Measurements from ENCODE around the gene AQP2.

DNA sequence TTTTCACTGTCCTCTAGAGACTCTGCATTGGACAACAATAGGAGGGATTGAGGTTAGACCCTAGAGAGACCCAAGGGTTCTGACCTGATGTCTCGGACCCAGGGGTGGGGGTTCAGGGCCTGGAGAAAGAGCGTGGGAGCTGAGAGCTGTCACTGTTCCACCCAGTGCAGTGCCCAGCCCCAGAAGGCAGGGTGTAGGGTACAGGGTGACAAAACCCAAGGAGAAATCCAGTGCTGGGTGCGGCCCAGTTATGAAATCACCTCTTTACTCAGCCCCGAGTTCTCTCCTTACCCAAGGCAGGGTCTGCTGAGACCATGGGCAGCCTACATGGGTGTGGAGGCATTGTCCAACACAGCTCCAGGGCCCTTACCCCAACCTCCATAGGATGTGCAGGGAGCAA lies 2.6 kb downstream of the AQP2 start:
- TF ChIP-seq, protein P1, sequence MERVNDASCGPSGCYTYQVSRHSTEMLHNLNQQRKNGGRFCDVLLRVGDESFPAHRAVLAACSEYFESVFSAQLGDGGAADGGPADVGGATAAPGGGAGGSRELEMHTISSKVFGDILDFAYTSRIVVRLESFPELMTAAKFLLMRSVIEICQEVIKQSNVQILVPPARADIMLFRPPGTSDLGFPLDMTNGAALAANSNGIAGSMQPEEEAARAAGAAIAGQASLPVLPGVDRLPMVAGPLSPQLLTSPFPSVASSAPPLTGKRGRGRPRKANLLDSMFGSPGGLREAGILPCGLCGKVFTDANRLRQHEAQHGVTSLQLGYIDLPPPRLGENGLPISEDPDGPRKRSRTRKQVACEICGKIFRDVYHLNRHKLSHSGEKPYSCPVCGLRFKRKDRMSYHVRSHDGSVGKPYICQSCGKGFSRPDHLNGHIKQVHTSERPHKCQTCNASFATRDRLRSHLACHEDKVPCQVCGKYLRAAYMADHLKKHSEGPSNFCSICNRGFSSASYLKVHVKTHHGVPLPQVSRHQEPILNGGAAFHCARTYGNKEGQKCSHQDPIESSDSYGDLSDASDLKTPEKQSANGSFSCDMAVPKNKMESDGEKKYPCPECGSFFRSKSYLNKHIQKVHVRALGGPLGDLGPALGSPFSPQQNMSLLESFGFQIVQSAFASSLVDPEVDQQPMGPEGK (CRISPR knock-in tag; IDR thresholded peaks at IDR 0.05; ENCODE audit: borderline replicate concordance): no peak
- TF ChIP-seq ISL1 (CRISPR knock-in tag; IDR thresholded peaks at IDR 0.05) (no peak), CSDC2 (CRISPR knock-in tag; IDR thresholded peaks at IDR 0.05) (no peak), ZFP3 (CRISPR knock-in tag; IDR thresholded peaks at IDR 0.05) (no peak), GLIS3 (CRISPR knock-in tag; IDR thresholded peaks at IDR 0.05) (no peak), RARB (CRISPR knock-in tag; IDR thresholded peaks at IDR 0.05) (no peak), ZNF70 (CRISPR knock-in tag; IDR thresholded peaks at IDR 0.05) (no peak), OSR1 (CRISPR knock-in tag; IDR thresholded peaks at IDR 0.05) (no peak)
- TF ChIP-seq, protein P2, sequence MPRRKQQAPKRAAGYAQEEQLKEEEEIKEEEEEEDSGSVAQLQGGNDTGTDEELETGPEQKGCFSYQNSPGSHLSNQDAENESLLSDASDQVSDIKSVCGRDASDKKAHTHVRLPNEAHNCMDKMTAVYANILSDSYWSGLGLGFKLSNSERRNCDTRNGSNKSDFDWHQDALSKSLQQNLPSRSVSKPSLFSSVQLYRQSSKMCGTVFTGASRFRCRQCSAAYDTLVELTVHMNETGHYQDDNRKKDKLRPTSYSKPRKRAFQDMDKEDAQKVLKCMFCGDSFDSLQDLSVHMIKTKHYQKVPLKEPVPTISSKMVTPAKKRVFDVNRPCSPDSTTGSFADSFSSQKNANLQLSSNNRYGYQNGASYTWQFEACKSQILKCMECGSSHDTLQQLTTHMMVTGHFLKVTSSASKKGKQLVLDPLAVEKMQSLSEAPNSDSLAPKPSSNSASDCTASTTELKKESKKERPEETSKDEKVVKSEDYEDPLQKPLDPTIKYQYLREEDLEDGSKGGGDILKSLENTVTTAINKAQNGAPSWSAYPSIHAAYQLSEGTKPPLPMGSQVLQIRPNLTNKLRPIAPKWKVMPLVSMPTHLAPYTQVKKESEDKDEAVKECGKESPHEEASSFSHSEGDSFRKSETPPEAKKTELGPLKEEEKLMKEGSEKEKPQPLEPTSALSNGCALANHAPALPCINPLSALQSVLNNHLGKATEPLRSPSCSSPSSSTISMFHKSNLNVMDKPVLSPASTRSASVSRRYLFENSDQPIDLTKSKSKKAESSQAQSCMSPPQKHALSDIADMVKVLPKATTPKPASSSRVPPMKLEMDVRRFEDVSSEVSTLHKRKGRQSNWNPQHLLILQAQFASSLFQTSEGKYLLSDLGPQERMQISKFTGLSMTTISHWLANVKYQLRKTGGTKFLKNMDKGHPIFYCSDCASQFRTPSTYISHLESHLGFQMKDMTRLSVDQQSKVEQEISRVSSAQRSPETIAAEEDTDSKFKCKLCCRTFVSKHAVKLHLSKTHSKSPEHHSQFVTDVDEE (CRISPR knock-in tag; IDR thresholded peaks at IDR 0.05): no peak
- TF ChIP-seq, protein P3, sequence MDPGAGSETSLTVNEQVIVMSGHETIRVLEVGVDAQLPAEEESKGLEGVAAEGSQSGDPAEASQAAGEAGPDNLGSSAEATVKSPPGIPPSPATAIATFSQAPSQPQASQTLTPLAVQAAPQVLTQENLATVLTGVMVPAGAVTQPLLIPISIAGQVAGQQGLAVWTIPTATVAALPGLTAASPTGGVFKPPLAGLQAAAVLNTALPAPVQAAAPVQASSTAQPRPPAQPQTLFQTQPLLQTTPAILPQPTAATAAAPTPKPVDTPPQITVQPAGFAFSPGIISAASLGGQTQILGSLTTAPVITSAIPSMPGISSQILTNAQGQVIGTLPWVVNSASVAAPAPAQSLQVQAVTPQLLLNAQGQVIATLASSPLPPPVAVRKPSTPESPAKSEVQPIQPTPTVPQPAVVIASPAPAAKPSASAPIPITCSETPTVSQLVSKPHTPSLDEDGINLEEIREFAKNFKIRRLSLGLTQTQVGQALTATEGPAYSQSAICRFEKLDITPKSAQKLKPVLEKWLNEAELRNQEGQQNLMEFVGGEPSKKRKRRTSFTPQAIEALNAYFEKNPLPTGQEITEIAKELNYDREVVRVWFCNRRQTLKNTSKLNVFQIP (CRISPR knock-in tag; IDR thresholded peaks at IDR 0.05; ENCODE audit: borderline replicate concordance, low read depth): no peak
- TF ChIP-seq, protein P4, sequence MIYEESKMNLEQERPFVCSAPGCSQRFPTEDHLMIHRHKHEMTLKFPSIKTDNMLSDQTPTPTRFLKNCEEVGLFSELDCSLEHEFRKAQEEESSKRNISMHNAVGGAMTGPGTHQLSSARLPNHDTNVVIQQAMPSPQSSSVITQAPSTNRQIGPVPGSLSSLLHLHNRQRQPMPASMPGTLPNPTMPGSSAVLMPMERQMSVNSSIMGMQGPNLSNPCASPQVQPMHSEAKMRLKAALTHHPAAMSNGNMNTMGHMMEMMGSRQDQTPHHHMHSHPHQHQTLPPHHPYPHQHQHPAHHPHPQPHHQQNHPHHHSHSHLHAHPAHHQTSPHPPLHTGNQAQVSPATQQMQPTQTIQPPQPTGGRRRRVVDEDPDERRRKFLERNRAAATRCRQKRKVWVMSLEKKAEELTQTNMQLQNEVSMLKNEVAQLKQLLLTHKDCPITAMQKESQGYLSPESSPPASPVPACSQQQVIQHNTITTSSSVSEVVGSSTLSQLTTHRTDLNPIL (CRISPR knock-in tag; IDR thresholded peaks at IDR 0.05; ENCODE audit: low read depth): no peak
